Stimulated activated CD4-positive, alpha-beta T cell treated with anti-CD3 and anti-CD28 coated beads, Interleukin-4, amount 100 ng/mL, for 1 hour (primary cell): ENCODE measurements around the gene PARK7.

Experiments
- DNase-seq: peaks from one replicate; pipeline ENCODE4 v3.0.0-alpha.2; 2020

The PARK7 gene

DNA sequence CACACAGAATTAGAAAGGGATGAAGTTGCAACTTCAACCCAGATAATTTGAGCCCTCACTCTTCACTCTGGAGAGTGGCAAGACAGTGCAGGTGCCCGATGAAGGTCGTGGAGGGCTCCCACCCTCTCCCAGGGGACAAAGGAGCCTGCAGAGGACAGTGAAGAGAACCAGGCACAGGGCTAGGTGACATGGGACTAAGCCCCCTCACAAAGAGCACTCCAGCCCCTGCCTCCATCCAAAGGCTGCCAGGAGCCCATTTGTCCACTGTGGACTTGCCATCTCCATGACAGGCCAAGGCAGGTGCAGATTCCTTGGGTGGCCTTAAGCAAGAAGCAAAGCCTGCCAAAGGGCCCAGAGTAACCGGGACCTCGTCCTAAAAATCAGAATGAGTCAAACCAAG is 49.5 kb downstream of the PARK7 start:
- no peak for DNase-seq

DNA sequence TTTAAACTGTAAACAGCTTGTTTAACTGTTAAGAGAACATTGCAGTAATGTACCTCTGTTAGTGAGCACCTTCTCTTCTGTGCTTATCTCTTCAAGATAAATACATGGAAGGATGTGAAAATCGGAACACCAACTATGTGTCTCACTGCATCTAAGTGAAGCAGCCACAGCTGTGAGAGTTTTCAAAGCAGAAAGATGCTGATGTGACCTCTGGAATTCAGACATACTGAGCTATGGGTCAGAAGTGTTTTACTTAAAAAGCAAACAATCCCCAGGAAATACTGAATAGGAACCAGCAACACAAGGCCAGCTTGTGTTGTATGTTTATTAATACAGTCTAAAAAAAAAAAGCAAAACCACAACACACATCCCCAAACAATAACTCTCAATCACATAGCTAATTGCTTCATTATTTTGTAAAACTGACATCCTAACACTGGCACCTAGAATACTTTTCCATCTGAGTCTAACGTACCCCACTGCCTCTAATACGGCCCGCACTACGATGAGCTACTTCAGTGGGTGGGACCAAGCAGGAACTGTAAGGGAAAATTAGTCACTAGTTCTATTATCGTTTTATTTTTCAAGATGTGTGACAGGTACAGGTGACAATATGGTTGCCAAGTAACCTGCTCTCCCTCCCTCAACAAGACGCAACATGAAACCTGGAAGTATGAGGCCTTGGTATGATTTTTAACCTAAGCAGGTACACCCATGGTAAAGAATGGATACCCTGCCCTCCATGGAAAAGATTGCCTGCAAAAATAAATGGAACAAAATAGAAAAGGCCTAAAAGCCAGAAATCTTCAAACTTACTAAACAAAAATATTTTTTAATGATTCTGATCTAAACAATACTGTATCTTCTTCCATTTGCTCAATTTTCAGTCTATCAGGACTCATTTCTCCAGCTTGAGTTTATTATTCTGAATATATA is 50.7 kb downstream of the PARK7 start:
- no peak for DNase-seq

DNA sequence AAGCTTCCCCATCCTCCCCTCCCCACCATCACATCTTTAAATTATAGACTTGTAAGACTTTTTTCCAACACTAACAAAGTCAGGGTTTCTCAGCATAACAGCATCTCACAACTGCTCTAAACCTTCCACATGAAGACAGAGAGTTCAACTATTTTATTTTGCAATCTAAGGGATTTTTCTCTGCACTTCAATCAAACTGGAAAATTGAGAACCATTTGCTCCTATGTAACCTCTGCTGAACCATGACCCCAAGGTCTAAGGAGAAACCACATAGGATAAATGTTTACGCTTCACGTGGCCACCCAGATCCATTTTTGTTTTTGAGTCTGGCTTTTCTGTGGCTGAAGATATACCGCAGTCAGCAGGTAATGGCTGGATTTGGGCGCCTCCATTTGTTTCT is 51.4 kb downstream of the PARK7 start:
- DNase-seq, result no peak

DNA sequence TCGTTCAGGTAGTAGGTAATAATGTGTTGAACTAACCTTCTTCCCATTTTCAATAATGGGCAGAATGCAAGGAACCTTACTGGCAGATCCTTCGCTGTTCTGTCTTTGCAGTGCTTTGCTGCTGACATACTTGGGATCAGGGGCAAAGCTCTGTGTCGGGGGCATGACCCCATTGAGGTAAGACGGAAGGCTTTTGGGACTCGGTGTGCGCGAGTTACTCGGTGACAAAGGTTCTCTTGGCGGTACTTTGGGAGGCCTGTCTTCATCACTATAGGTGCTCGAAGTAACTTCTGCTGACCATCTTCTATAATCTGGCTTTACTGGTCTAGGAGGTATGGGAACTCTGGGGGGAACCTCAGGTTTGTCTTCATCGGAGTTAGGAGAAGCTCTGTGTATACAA is 51.9 kb downstream of the PARK7 start:
- DNase-seq, result no peak

DNA sequence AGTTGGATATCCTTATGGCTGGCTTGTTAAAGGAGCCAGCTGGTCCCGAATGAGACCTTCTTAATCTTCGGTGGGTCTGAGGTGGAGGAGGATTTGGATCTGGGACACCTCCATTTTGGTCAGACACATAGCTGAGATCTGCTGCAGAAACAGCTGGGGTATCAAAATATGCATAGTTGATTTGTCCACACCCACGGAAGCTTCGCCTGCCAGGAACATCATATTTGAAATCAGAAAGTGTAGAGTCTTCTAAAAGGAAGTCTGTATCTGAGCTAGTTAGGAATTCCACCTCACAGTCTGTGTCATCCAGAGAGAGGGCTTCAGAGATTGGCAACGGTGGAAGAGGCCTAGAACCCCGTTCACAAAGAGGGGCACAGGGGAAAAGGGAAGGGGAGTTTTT is 52.3 kb downstream of the PARK7 start:
- DNase-seq, result no peak

DNA sequence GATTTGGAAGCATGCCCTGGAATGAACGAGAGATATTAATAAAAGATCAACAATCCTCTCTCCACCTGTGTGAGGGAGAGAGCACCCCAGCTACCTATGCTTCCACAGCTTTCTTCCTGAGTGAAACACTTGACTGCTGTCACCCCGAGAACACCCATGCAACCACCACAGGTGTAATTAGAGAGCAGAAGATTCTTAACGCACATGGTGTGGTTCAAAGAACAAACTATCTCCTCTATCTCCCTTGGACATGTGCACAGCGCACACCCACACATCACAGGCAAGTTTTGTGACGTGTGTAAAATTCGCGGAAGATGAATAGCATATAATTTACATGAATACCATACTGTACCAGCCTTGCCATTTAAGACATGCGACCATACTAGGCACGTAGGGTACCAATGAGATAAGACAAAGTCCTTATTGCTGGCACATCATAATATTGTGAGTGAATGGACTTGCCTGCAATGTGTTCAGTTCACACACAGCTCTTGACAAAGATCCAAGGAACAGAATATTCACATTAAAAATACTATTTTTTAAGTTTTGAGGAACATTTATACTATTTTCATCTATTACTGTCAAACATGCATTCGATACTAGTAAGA is 53.0 kb downstream of the PARK7 start:
- no peak for DNase-seq

DNA sequence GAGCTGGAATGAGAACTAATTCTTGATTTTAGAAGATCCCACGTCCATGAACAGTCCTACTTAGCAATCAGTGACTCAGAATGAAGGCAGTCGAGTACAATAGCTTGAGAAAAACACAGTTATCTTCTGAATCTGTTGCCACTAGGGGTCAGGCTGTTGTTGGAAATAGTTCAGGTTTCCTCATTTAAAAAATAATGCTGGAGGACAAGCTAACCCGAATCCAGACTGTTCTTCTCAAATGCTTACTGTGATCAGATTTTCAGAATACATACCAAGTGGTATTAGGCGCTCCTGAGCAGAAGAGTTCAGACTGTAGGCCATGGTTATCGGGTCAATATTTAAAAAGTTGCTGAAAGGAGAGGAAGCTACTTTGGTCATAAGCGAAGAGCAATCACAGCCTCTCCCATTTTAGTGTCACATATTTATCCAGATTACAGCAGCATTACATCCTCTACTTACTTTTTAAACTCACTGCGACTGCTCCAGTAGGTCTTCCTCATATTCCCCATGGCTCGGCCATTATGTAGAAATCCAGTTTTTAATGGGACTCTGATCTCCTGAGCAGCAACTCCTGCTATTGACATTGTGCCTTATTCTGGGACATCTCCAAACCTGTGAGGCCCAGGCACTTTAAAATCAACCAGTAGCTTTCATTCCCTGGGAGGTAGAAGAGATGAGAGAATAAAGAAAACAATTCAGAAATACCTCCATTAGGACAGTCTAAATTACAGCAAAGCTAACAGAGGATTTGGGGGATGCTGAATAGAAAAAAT is 53.7 kb downstream of the PARK7 start:
- no peak for DNase-seq

DNA sequence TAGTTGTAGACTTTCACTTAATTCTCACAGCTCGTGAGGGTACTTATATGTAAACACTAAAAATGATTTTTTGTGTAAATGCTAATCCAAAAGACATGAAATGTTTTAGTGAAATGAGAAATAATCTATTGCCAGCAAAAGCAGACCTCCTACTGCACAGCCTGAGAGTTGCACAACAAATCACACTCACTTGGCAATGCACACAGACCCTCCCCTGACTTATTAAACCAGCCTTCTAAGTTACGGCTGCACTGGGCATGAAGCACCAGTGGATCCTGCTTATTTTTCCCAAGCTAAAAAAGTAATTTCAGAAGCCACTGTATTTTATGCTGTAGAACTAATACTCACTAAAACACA is 54.3 kb downstream of the PARK7 start:
- no peak for DNase-seq

DNA sequence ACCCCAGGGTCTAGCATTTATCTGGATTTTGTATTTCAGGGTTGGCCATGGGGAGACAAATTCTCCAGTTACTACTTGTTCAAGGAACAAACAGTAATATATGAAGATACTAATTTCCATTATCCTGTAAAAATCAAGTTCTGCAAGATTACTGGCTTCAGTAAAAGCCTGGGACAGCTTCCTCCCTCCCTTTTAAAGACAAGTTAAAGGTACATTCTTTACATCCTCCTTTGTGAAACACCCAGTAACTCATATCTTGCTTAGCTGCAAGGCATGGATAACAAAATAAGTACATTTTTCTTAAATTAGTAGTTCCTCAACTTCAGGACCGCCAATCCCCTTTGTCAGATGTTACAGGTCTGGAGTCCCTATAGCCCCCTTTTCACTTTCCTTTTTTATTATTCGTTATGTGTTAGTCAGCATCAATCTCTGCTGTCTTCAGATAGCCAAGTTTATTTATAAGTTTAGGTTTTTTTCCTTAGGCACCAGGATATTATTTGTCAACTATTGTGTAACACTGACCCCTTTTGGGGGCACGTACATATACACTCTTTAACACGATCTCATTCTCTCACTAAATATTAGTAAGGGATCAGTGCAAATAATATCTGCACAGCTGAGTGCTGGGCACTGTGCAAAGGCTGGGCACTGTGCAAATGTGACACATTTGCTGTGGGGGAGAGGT is 54.8 kb downstream of the PARK7 start:
- no peak for DNase-seq

DNA sequence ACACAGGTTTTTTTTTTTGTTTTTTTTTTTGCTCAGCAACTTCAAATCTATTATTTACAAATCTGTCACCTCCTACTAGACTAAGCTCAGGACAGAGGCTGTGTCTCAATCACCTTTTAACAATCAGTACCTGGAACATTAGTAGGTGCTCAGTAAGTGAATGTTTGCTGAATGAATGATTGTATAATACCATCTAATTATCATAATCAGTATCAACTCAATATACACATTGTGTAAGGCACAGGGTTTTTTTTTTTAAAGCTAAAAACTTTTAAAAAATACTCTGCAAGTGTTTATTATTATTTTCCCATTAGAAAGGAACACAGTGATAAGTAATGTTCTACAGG is 55.4 kb downstream of the PARK7 start:
- no peak for DNase-seq

DNA sequence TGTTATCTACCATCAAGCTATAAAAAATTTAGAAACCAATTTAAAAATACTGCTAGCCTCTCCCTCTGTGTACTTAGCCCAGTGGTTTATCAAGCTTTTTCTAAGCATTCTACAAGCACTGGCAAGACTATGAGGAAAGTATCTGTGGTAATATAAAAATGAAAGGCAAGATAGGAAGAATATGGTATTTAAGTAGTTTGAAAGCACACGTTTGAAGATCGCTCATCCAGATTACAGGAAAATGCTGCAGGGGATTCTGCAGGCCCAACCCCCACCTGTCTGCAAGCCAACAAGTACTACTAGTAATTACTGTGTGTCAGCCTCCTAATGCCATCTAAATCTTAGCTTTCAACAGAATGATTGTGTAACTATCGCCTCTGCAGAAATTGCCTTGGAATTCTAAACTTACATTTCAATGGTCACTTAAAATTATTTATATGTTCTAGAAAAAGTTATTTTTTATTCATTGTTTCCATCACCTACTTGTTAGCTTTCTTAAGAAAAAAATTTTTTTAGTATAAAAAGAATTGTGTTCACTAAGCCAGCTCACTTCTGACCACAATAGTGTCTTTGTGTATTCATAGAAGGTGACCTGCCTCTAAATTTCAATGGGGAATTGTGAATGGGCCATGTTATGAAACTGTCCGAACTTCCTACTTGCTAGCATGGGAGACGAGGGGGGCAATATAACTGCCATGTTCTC is 56.1 kb downstream of the PARK7 start:
- DNase-seq, result no peak

DNA sequence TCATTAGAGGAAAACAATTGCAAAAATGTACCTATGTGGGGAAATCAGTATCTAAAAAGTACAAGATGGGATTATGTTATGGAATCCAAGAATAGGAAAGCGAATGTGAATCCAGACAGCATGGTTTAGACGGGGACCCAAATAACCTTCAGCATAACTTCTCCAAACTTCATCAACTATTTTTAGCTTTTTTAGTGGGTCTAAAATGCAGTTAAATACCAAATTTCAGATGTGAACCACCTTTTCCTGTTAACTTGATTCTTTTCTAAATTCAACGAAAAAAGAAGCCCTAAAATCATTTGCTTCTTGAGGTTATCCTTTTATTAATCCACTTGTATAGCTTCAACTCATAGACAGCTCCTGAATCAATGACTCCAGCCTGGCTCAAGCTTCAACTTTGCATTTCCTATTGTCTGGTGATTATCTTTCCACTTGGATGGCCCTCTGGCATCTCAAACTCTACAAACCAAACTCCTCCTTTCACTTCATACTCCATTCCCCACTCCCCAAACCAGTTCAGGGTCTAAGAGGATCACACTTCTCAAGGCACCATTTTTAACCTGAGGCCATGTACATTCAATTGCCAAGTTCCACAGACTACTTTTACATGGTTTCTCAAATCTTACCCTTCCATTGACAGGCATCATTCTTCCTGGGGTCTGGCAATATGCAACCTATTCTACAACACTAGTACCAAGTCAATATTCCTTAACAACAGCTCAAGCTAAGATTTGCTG is 57.1 kb downstream of the PARK7 start:
- DNase-seq, result no peak

DNA sequence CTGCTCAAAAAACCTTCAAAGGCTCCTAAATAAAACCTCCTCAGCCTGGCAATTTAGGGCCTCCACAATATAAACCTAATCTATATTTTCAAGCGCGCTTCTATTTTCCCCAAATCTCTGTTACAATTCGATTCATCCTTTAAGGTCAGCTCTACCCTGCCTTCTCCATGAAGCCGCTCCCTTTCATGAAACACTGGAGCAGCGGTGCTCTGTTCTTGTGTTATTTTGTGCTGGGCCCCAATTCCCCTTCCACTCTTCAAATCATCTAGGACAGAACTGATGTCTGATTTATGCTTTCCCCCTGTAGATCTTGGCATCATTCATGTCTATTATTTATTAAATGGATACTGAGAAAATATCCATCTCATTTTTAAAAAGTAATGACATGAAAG is 57.7 kb downstream of the PARK7 start:
- no peak for DNase-seq

DNA sequence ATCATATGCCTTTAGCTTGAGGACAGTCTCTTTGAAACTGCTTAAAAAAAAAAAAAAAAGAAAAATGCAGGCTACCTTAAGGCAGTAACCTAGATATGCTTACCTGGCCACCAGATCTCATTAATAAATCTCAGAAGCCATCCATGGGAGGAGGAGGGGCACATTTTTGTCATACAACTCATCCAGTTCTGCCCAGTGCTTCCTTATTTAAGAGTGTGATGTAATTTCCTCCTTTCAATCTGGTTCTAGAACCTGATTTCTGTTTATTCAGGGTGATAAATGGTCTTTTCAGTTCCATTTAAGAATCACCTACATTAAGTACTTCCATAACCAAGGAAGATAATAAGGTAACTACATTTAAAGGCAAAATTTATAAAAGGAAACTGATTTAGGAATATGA is 58.5 kb downstream of the PARK7 start:
- DNase-seq, result no peak

DNA sequence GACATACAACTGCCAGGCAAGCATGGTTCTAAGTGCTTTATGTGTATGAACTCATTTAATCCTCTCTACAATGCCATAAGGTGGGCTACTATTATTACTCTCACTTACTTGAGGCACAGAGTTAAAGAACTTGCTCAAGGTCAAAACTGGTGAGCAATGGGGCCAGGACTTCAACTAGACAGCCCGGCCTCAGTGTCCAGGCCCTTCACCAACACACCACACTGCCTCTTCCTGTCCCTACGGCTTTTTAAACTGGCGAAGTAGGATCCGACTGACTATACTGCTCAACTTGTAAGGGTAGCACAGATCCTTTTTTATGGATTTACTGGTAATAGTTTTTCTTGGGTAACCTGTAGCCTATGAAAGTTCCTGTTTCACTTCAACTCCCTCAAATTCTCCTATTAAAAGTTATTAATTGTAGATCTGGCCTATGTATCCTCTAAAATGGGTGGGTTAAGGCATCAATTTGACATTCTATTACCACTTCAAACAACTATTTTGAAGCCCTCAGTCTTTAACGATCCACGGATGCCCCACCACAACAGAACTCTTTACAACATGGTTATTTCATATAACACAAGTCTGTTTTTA is 60.3 kb downstream of the PARK7 start:
- DNase-seq, result no peak

DNA sequence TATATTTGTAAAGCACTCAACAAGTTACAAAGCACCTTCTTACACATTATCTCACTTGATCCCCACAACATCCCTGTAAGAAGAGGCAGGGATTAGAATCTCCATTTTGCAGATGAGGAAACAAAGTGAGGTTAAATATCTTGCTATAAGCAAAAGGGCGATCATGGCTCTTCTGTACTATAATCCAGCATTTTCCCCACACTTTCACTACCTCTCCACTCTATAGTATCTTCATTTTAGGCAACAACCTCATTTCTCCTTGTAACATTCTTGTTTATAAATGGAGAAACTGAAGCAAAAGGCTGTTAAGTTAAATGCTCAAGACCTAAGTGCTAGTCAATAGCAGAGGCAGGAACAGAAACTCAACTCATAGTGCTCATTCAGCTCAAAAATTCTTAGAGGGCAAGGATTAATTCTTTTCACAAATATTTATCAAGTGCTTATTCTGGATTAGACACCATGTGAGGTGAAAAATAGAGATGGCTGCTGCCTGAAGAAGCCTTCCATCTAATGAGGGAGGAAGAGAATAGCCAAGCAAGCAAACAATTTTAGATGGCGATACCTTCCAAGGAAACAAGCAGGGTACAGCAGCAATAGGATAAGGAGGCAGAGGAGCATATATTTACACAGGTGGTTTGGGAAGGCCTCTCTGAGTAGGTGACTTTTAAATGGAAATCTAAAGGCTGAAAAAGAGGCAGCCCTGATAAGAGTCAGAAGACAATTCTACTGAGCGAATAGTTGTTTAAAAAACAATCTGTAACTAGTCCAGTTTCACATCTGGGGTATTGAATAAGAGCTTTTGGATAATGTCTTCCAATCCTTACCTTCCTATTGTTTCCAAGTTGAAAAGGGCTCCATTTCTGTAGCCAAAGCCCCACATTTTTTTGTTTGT is 61.1 kb downstream of the PARK7 start:
- no peak for DNase-seq

DNA sequence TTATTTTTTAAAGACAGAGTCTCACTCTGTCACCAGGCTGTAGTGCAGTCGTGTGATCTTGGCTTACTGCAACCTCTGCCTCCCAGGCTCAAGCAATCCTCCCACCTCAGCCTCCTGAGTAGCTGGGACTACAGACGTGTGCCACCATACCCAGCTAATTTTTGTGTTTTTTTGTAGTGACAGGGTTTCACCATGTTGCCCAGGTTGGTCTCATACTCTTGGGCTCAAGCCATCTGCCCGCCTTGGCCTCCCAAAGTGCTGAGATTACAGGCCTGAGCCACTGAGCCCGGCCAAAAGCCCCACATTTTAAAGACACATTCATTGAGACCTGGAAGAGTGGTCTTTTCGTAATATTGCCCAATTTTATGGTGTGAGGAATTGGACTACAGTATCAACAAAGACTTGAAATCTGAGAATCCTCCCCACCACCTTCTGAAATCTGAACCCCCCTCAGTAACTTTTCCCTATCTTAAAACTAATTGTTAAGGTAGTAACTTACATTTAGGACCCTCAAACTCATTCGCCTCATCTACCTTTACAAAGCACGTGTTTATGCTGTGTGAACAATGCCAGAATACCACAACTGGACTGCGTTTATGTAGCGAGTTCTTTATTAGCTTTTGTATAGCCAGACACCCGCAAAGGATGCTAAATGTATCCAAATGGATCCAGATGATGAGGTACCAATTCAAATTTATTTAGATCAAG is 61.9 kb downstream of the PARK7 start:
- no peak for DNase-seq

DNA sequence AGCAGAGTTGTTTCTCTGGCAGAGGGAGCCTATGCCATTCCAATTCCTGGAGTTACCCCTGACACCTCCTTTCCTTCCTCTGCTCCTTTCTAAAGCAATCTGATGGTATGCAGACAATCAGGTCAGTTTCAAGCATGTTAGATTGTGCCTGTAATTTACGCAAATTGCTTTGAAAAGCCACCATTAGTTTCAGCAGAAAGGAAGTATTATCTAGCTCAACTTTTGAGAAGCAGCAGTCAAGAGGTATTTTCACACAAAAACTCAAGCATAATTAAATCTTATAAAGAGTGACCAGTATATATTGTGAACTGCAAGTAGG is 62.4 kb downstream of the PARK7 start:
- no peak for DNase-seq

DNA sequence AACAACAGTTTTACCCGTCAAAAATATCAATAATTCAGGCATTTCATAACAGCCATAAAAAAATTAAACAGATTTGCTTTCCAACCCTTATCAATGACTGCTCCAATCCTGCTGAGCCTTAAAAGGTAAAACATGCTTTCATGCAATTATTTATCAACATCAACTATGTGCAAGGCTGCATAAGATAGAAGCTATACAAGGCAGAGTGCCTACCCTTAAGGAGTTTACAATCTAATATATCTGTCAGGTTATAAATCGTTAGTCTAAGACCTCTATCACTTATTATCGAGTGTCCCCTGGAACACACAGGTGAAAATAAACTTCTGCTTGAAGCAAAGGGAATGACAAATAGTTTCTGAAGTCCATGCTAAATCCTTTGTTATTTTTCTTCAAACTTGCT is 62.8 kb downstream of the PARK7 start:
- DNase-seq, result no peak

DNA sequence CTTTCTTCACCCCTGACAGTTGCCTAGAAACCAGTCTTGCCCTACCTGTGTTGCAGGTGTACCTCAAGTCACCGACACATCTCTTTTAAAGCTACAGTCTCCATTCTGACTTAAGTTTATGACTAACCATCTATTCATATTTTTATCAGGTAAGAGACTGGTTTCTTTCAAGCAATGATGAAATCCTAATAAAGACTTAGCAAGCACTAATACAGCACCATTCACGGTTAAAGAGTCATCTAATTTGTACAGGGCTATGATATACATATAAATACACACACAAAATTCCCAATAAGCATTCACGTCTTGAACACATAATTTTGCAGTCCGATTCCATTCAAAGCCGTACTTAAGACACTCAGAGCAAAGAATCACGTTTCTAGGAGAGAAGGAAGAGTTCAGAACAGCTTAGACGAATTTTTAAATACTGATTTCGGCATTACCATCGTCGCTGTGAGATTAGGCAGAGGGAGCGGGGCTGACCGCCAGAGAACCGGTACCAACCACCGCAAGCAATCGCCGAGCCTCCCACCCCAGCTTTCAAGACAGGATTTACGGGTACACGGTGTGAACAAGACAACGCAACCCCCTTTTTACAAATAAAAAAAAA is 63.7 kb downstream of the PARK7 start:
- DNase-seq, result no peak
